GM13977 (cell line): ENCODE data around the gene HGS.
A peak's percentile ranks its signal among the peaks of the same experiment; 100 is the strongest.

Experiments used
- DNase-seq: peaks from one replicate; pipeline ENCODE4 v3.0.0; 2012; ENCODE audit warnings: low spot score
- CTCF ChIP-seq: IDR thresholded peaks from 2 replicates; pipeline ENCODE4 v1.5.1; 2012; ENCODE audit warnings: mild to moderate bottlenecking, control low read depth; ENCODE audit not compliant: insufficient read depth; ENCODE audit errors: extremely low read depth, missing control alignments
- in situ Hi-C: fragments of 300-500 bp; cut with MboI; formaldehyde crosslinking; loops from one replicate; pipeline ENCODE4 v1.12.0; 2022; ENCODE audit warnings: low sequenced_read_pairs, low pct_unique_long_range_greater_than_20kb, mixed read lengths, inconsistent platforms; ENCODE audit not compliant: unreplicated experiment

The HGS gene

GRCh38 chr17:81666092-81666341, 17.8 kb upstream of the HGS start:
- DNase-seq: no peak
- in situ Hi-C loops: no loop called here
- no peak for TF ChIP-seq CTCF

- DNase-seq: peak; percentile 99
- in situ Hi-C loops: no loop called here
- TF ChIP-seq CTCF: no peak
Measured at GRCh38 chr17:81666342-81667191, 17.2 kb upstream of the HGS start, which contains the start of the genes CCDC137 and OXLD1. Gene CCDC137 (plus strand): TSS chr17:81666737. CDS start chr17:81666767, 30 bp downstream. Gene OXLD1 (minus strand): TSS chr17:81666605. CDS start chr17:81666577, 28 bp downstream.

GRCh38 chr17:81667754-81668153, 16.1 kb upstream of the HGS start:
- in situ Hi-C loops: no loop called here
- no peak for DNase-seq
- no peak for TF ChIP-seq CTCF

- in situ Hi-C loops: no loop called here
Measured at GRCh38 chr17:81672504-81672903, 11.3 kb upstream of the HGS start.

GRCh38 chr17:81672954-81673353, 10.9 kb upstream of the HGS start:
- TF ChIP-seq CTCF: no peak
- no peak for DNase-seq
- in situ Hi-C loops: no loop called here

More at GRCh38 chr17:81672504-81672903, 11.3 kb upstream of the HGS start:
- TF ChIP-seq CTCF: no peak
- DNase-seq: no peak

- no peak for DNase-seq
- no peak for TF ChIP-seq CTCF
- in situ Hi-C loops: no loop called here
Measured at GRCh38 chr17:81673561-81674258, 10.1 kb upstream of the HGS start.
